DOHH2 (cell line): Measurements from ENCODE around the gene MON2.

Experiments
- H3F3A ChIP-seq: fragments of 200-600 bp; sonication (generic), shearing (Covaris generic); 2 replicates; pipeline ENCODE4 v1.6.0; 2016; ENCODE audit warnings: antibody characterized with exemption, mild to moderate bottlenecking; ENCODE audit not compliant: control insufficient read depth, insufficient read depth
- H3K27ac ChIP-seq: fragments of 200-600 bp; sonication (generic); 2 replicates; pipeline ENCODE4 v1.5.1; 2014; ENCODE audit warnings: low read depth, mild to moderate bottlenecking, low read length, moderate library complexity
- H3K27me3 ChIP-seq: fragments of 200-600 bp; sonication (generic); 2 replicates; pipeline ENCODE4 v1.6.1; 2014; ENCODE audit warnings: mild to moderate bottlenecking, low read length, mixed read lengths; ENCODE audit not compliant: control insufficient read depth
- H3K36me3 ChIP-seq: fragments of 200-600 bp; sonication (generic); 2 replicates; pipeline ENCODE4 v1.6.1; 2014; ENCODE audit warnings: mild to moderate bottlenecking, low read length, moderate library complexity, mixed read lengths; ENCODE audit not compliant: control insufficient read depth
- H3K4me1 ChIP-seq: fragments of 200-600 bp; sonication (generic); 2 replicates; pipeline ENCODE4 v1.6.1; 2014; ENCODE audit warnings: mild to moderate bottlenecking, low read length, mixed read lengths; ENCODE audit not compliant: control insufficient read depth
- H3K4me2 ChIP-seq: fragments of 200-600 bp; sonication (generic); 2 replicates; pipeline ENCODE4 v1.6.0; 2014; ENCODE audit warnings: mild to moderate bottlenecking, low read length, moderate library complexity
- H3K4me3 ChIP-seq: fragments of 200-600 bp; sonication (generic); 2 replicates; pipeline ENCODE4 v1.5.1; 2014; ENCODE audit warnings: mild to moderate bottlenecking, low read length, mixed read lengths
- H3K79me2 ChIP-seq: fragments of 200-600 bp; sonication (generic); 2 replicates; pipeline ENCODE4 v1.6.1; 2014; ENCODE audit warnings: mild to moderate bottlenecking, low read length, mixed read lengths; ENCODE audit not compliant: control insufficient read depth
- H3K9me2 ChIP-seq: fragments of 200-600 bp; sonication (generic); replicated peaks from 2 replicates; pipeline ENCODE4 v1.6.1; 2014; ENCODE audit warnings: mild to moderate bottlenecking, low read length, mixed read lengths; ENCODE audit not compliant: control insufficient read depth
- H3K9me3 ChIP-seq: fragments of 200-600 bp; sonication (generic); 2 replicates; pipeline ENCODE4 v1.6.1; 2014; ENCODE audit warnings: antibody characterized with exemption, low read length, mixed read lengths; ENCODE audit not compliant: control insufficient read depth, insufficient read depth
- H4K20me1 ChIP-seq: fragments of 200-600 bp; sonication (generic); 2 replicates; pipeline ENCODE4 v1.6.0; 2014; ENCODE audit warnings: low read depth, mild to moderate bottlenecking, antibody characterized with exemption, low read length, moderate library complexity; ENCODE audit not compliant: control insufficient read depth, insufficient read depth
- EZH2phosphoT487 ChIP-seq: fragments of 200-600 bp; sonication (generic); IDR thresholded peaks from 2 replicates; pipeline ENCODE4 v1.6.1; 2017; ENCODE audit warnings: borderline replicate concordance, mild to moderate bottlenecking, antibody characterized with exemption, low read length, moderate library complexity, mixed read lengths
- TF ChIP-seq, protein P1 (sequence below): fragments of 200-600 bp; sonication (generic); IDR thresholded peaks from one replicate; pipeline ENCODE4 v1.5.1; 2014; ENCODE audit warnings: antibody characterized with exemption, mild to moderate bottlenecking, low read depth, low read length; ENCODE audit not compliant: poor library complexity, severe bottlenecking

The MON2 gene

GRCh38 chr12:62582065-62582366 is 115.4 kb downstream of the MON2 start:
- H3K4me3 ChIP-seq: no peak overlapping the region

DNA sequence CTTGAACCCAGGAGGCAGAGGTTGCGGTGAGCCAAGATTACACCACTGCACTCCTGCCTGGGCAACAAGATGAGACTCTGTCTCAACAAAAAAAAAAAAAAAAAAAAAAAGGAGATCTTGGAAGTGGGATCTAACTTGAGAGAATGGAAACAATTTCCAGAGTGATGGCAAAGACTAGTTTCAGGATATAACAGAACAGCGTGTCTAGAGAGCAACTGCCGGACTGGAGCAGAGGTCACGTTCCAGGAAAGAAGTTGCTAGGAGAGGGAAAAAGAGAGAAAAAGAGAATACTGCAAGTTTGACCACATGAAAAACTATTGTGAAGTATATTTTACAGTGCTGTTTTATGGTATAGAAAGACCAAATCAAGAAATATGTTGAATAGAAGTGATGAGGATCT is 118.0 kb downstream of the MON2 start:
- H3K4me1 ChIP-seq: no peaks in the 10 kb centered on the region
- no peak overlapping the region for H3K4me2 ChIP-seq
- H3K9me2 ChIP-seq: no peaks in the 10 kb centered on the region
- H3F3A ChIP-seq: no peaks in the 10 kb centered on the region
- no peaks in the 10 kb centered on the region for H3K27me3 ChIP-seq
- no peaks in the 10 kb centered on the region for H3K9me3 ChIP-seq
- peaks cover 19% of the 10 kb centered on the region for H3K36me3 ChIP-seq
- H3K27ac ChIP-seq: no peak overlapping the region
- H3K4me3 ChIP-seq: no peak overlapping the region
- TF ChIP-seq EZH2phosphoT487: no peak
- TF ChIP-seq, protein P1, sequence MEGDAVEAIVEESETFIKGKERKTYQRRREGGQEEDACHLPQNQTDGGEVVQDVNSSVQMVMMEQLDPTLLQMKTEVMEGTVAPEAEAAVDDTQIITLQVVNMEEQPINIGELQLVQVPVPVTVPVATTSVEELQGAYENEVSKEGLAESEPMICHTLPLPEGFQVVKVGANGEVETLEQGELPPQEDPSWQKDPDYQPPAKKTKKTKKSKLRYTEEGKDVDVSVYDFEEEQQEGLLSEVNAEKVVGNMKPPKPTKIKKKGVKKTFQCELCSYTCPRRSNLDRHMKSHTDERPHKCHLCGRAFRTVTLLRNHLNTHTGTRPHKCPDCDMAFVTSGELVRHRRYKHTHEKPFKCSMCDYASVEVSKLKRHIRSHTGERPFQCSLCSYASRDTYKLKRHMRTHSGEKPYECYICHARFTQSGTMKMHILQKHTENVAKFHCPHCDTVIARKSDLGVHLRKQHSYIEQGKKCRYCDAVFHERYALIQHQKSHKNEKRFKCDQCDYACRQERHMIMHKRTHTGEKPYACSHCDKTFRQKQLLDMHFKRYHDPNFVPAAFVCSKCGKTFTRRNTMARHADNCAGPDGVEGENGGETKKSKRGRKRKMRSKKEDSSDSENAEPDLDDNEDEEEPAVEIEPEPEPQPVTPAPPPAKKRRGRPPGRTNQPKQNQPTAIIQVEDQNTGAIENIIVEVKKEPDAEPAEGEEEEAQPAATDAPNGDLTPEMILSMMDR: no peak
- no peaks in the 10 kb centered on the region for H3K79me2 ChIP-seq
- no peaks in the 10 kb centered on the region for H4K20me1 ChIP-seq

More at GRCh38 chr12:62582065-62582366, 115.4 kb downstream of the MON2 start:
- Histone ChIP-seq H3K4me1 (no peaks in the 10 kb centered on the region), H3K79me2 (no peaks in the 10 kb centered on the region), H4K20me1 (no peaks in the 10 kb centered on the region), H3K9me2 (no peaks in the 10 kb centered on the region), H3K27ac (no peak overlapping the region), H3K36me3 (peaks cover 10% of the 10 kb centered on the region), H3K27me3 (no peaks in the 10 kb centered on the region), H3F3A (no peaks in the 10 kb centered on the region), H3K9me3 (no peaks in the 10 kb centered on the region), H3K4me2 (no peak overlapping the region)
- no peak for TF ChIP-seq EZH2phosphoT487
- TF ChIP-seq, protein P1: no peak

DNA sequence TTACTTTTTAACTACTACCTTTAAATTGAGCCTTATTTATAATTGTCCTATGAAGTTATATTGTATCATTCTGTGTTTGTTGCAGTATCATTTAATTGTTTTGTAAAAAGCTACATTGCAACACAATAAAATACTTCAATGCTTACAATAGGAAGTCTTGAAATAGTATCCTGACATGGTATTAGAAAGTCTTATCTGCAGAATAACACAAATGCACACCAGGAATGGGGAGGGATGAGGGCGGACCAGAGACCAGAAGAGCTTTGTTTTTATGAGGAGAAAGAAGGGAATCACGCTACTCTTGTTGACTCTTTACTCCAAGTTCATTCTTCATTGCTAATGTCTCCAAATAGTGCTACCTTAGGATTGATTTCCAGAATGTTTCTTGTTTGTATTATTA is 120.2 kb downstream of the MON2 start:
- Histone ChIP-seq H3K27ac (no peak overlapping the region), H3K27me3 (no peaks in the 10 kb centered on the region), H3K9me3 (no peaks in the 10 kb centered on the region), H3K4me3 (no peak overlapping the region), H4K20me1 (no peaks in the 10 kb centered on the region), H3F3A (no peaks in the 10 kb centered on the region), H3K4me2 (no peak overlapping the region), H3K79me2 (no peaks in the 10 kb centered on the region), H3K4me1 (no peaks in the 10 kb centered on the region), H3K9me2 (no peaks in the 10 kb centered on the region), H3K36me3 (peaks cover 25% of the 10 kb centered on the region)
- TF ChIP-seq, protein P1: no peak
- no peak for TF ChIP-seq EZH2phosphoT487

DNA sequence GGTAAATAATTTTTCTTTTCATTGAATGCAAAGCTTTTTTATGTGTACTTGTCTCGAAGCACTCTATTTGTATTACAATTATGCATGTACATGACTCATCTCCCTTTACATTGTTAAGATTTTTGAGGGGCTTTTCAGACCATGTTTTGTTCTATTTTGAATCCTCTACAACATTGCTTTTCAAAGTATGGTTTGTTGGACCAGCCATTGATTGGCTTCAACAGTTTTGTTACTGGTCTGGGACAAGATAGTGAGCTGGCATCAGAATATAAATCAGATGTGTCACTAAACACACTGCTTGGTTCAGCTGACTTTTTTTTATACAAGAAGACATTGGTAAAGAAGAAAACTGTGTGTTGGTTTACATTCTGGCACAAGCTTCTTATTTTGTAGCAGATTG is 122.3 kb downstream of the MON2 start:
- H3K79me2 ChIP-seq: no peaks in the 10 kb centered on the region
- H3K4me3 ChIP-seq: no peak overlapping the region
- H3K9me3 ChIP-seq: no peaks in the 10 kb centered on the region
- H3K27ac ChIP-seq: no peak overlapping the region
- H4K20me1 ChIP-seq: no peaks in the 10 kb centered on the region
- H3F3A ChIP-seq: no peaks in the 10 kb centered on the region
- no peak for TF ChIP-seq EZH2phosphoT487
- H3K4me2 ChIP-seq: no peak overlapping the region
- no peaks in the 10 kb centered on the region for H3K9me2 ChIP-seq
- peaks cover 22% of the 10 kb centered on the region for H3K36me3 ChIP-seq
- H3K4me1 ChIP-seq: no peaks in the 10 kb centered on the region
- H3K27me3 ChIP-seq: no peaks in the 10 kb centered on the region
